H1 (cell line): ENCODE results near the gene KLF13. TPM values are rescaled to one million over a fixed set of nuclear protein-coding genes. Genes with fewer than 3 reads are reported as not detected.

Experiments
- BACH1 ChIP-seq: IDR thresholded peaks from 2 replicates; pipeline ENCODE4 v1.6.1; 2012; ENCODE audit warnings: low read length, improper control_type of control experiment
- EGR1 ChIP-seq: IDR thresholded peaks from 2 replicates; pipeline ENCODE4 v1.6.1; 2011; ENCODE audit warnings: low read depth, low read length, borderline replicate concordance
- EP300 ChIP-seq, 2 experiments: IDR thresholded peaks; 1 replicate in 1 of 2; 2 replicates in 1 of 2; pipeline ENCODE4 v1.6.1; 2011 to 2012; ENCODE audit warnings: low read depth in 2 of 2, low read length in 2 of 2, mild to moderate bottlenecking in 2 of 2, borderline replicate concordance in 1 of 2, inconsistent platforms in 1 of 2, moderate library complexity in 1 of 2
- EZH2 ChIP-seq: fragments of 200-600 bp; sonication (generic); IDR thresholded peaks from 2 replicates; pipeline ENCODE4 v1.7.1; 2012; ENCODE audit warnings: low read depth, mild to moderate bottlenecking, moderate library complexity, low read length, inconsistent platforms; ENCODE audit not compliant: severe bottlenecking
- FOSL1 ChIP-seq: IDR thresholded peaks from 2 replicates; pipeline ENCODE4 v1.6.1; 2011; ENCODE audit warnings: mild to moderate bottlenecking, low read depth, low read length, moderate library complexity; ENCODE audit not compliant: insufficient read depth
- JUN ChIP-seq: IDR thresholded peaks from 2 replicates; pipeline ENCODE4 v1.6.1; 2011; ENCODE audit warnings: low read depth, mild to moderate bottlenecking, improper control_type of control experiment, low read length
- MAFK ChIP-seq: IDR thresholded peaks from 2 replicates; pipeline ENCODE4 v1.6.1; 2012; ENCODE audit warnings: low read depth, mild to moderate bottlenecking, improper control_type of control experiment, low read length
- POU5F1 ChIP-seq: IDR thresholded peaks from 2 replicates; pipeline ENCODE4 v1.6.1; 2011; ENCODE audit warnings: low read depth, mild to moderate bottlenecking, low read length, moderate library complexity
- SP2 ChIP-seq: IDR thresholded peaks from 2 replicates; pipeline ENCODE4 v1.6.1; 2012; ENCODE audit warnings: mild to moderate bottlenecking, low read length, inconsistent platforms
- TAF1 ChIP-seq: IDR thresholded peaks from 2 replicates; pipeline ENCODE4 v1.6.1; 2011; ENCODE audit warnings: mild to moderate bottlenecking, low read depth, low read length
- YY1 ChIP-seq: IDR thresholded peaks from 2 replicates; pipeline ENCODE4 v1.6.1; 2011; ENCODE audit warnings: low read depth, mild to moderate bottlenecking, low read length
- polyA plus RNA-seq, 7 experiments: library from polyadenylated mRNA; depleted of rRNA in 3 of 7; stranded (reverse) in 5 of 7; unstranded in 2 of 7; fragments of >200 nt in 5 of 7; fragments of 200-250 nt in 2 of 7; gene quantifications; 1 replicate in 5 of 7; 2 replicates in 1 of 7; 4 replicates in 1 of 7; pipeline versions ENCODE4 v1.2.1 to v1.2.3, GENCODE V29; 2011 to 2013; ENCODE audit warnings: missing spikeins in 2 of 7, mixed read lengths in 2 of 7
- total RNA-seq: library from RNA; stranded (reverse); fragmentation: NEBNext Ultra II Directional; extraction: Animal tissue kit (Norgen Biotek cat#: 25700); gene quantifications from 2 replicates; pipeline ENCODE4 v1.2.1, GENCODE V29; 2021
- TF ChIP-seq, protein P1 (sequence below): fragments of 300-600 bp; sonication (generic); IDR thresholded peaks from 2 replicates; pipeline ENCODE4 v1.7.1; 2012; ENCODE audit warnings: low read length, moderate library complexity, mild to moderate bottlenecking, inconsistent platforms; ENCODE audit not compliant: insufficient replicate concordance

The KLF13 gene
- total and polyA plus RNA-seq, 2 of the 8 experiments (the other 6 are each of a cell fraction or from before 2014, with no cell fraction given): 18.3 to 33.4 TPM

- TF ChIP-seq, protein P1, sequence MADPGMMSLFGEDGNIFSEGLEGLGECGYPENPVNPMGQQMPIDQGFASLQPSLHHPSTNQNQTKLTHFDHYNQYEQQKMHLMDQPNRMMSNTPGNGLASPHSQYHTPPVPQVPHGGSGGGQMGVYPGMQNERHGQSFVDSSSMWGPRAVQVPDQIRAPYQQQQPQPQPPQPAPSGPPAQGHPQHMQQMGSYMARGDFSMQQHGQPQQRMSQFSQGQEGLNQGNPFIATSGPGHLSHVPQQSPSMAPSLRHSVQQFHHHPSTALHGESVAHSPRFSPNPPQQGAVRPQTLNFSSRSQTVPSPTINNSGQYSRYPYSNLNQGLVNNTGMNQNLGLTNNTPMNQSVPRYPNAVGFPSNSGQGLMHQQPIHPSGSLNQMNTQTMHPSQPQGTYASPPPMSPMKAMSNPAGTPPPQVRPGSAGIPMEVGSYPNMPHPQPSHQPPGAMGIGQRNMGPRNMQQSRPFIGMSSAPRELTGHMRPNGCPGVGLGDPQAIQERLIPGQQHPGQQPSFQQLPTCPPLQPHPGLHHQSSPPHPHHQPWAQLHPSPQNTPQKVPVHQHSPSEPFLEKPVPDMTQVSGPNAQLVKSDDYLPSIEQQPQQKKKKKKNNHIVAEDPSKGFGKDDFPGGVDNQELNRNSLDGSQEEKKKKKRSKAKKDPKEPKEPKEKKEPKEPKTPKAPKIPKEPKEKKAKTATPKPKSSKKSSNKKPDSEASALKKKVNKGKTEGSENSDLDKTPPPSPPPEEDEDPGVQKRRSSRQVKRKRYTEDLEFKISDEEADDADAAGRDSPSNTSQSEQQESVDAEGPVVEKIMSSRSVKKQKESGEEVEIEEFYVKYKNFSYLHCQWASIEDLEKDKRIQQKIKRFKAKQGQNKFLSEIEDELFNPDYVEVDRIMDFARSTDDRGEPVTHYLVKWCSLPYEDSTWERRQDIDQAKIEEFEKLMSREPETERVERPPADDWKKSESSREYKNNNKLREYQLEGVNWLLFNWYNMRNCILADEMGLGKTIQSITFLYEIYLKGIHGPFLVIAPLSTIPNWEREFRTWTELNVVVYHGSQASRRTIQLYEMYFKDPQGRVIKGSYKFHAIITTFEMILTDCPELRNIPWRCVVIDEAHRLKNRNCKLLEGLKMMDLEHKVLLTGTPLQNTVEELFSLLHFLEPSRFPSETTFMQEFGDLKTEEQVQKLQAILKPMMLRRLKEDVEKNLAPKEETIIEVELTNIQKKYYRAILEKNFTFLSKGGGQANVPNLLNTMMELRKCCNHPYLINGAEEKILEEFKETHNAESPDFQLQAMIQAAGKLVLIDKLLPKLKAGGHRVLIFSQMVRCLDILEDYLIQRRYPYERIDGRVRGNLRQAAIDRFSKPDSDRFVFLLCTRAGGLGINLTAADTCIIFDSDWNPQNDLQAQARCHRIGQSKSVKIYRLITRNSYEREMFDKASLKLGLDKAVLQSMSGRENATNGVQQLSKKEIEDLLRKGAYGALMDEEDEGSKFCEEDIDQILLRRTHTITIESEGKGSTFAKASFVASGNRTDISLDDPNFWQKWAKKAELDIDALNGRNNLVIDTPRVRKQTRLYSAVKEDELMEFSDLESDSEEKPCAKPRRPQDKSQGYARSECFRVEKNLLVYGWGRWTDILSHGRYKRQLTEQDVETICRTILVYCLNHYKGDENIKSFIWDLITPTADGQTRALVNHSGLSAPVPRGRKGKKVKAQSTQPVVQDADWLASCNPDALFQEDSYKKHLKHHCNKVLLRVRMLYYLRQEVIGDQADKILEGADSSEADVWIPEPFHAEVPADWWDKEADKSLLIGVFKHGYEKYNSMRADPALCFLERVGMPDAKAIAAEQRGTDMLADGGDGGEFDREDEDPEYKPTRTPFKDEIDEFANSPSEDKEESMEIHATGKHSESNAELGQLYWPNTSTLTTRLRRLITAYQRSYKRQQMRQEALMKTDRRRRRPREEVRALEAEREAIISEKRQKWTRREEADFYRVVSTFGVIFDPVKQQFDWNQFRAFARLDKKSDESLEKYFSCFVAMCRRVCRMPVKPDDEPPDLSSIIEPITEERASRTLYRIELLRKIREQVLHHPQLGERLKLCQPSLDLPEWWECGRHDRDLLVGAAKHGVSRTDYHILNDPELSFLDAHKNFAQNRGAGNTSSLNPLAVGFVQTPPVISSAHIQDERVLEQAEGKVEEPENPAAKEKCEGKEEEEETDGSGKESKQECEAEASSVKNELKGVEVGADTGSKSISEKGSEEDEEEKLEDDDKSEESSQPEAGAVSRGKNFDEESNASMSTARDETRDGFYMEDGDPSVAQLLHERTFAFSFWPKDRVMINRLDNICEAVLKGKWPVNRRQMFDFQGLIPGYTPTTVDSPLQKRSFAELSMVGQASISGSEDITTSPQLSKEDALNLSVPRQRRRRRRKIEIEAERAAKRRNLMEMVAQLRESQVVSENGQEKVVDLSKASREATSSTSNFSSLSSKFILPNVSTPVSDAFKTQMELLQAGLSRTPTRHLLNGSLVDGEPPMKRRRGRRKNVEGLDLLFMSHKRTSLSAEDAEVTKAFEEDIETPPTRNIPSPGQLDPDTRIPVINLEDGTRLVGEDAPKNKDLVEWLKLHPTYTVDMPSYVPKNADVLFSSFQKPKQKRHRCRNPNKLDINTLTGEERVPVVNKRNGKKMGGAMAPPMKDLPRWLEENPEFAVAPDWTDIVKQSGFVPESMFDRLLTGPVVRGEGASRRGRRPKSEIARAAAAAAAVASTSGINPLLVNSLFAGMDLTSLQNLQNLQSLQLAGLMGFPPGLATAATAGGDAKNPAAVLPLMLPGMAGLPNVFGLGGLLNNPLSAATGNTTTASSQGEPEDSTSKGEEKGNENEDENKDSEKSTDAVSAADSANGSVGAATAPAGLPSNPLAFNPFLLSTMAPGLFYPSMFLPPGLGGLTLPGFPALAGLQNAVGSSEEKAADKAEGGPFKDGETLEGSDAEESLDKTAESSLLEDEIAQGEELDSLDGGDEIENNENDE: no peak
- no peak for TF ChIP-seq SP2
- TF ChIP-seq BACH1: no peak
- no peak for TF ChIP-seq FOSL1
- TF ChIP-seq JUN: no peak
- no peak for TF ChIP-seq YY1
- no peak for TF ChIP-seq POU5F1
- no peak for TF ChIP-seq MAFK
- no peak for TF ChIP-seq EGR1
- no peak for TF ChIP-seq EP300 (IDR thresholded peaks at IDR 0.05; ENCODE audit: borderline replicate concordance in 1 of 2, low read depth in 2 of 2, low read length in 2 of 2)
- TF ChIP-seq EZH2: no peak
- TF ChIP-seq TAF1: no peak
These were observed 80.7 kb downstream of the KLF13 start (continued) for GRCh38 chr15:31407376-31407775.
